GM18526 (cell line): ENCODE data around the gene TMEM222.

Source experiments
- POLR2A ChIP-seq: IDR thresholded peaks from 3 replicates; pipeline ENCODE4 v1.6.1; 2011; ENCODE audit not compliant: insufficient read length; ENCODE audit errors: extremely low read depth

The TMEM222 gene

DNA sequence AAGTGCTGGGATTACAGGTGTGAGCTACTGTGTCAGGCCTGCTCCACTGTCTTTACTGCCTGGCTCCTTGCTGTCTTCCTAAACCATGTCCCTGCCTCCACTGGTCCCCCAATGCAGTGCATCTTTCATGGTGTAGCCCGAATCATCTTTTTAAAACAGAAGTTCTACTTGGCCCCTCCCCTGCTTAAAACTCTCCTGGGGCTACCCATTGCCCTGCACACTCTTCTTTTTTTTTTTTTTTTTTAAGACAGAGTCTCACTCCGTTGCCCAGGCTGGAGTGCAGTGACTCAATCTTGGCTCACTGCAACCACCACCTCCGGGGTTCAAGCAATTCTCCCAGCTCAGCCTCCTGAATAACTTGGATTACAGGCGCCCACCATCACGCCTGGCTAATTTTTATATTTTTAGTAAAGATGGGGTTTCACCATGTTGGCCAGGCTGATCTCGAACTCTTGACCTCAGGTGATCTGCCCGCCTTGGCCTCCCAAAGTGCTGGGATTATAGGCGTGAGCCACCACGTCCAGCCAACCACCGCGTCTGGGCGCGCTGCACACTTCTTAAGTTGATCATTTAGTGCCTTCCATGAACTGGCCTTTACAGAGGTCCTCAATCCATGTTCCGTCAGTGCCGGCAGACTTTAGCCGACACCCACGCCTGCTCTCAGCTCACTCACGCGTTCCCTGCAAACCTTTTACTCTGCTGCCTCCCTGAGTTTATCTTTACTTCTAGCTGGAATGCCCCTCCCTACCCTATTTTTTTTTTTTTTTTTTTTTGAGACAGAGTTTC lies 50.3 kb downstream of the TMEM222 start:
- TF ChIP-seq POLR2A = no peak

DNA sequence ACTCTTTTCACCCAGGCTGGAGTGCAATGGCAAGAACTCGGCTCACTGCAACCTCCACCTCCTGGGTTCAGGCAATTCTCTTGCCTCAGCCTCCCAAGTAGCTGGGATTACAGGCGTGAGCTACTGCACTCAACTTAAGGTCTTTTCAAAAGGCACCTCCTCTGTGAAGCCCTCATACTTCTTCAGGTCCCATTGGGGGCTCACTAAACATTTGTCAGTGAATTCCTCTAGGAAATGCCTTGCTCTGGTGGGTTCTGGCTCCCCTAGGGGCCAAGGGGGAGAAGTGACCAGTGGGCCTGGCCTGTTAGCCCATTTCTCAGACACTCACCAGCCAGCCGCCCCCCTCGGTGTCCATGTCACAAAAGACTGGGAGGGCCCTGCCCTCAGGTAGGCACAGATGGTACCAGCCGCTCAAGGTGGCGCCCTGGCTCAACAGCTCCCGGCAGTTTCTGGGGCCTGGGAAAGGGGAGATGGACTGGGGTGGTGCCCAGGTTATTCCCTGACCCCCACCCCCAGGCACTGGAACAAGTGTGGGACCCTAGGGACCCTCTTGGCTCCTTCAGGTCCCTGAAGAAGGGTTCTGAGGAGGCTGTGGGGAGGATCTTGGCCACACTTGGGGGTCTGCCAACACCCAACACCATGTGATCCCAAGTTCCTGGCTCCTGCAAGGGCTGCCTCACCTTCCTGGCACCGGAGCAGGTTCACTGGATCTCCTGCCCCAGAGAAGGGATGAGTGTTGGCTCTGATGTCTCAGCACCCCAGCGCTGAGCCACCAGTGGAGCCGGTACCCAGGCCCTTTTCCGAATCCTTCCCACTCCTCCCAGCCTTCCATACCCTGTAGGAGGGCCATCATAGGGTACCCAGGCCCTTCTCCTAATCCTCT lies 51.1 kb downstream of the TMEM222 start:
- no peak for TF ChIP-seq POLR2A

DNA sequence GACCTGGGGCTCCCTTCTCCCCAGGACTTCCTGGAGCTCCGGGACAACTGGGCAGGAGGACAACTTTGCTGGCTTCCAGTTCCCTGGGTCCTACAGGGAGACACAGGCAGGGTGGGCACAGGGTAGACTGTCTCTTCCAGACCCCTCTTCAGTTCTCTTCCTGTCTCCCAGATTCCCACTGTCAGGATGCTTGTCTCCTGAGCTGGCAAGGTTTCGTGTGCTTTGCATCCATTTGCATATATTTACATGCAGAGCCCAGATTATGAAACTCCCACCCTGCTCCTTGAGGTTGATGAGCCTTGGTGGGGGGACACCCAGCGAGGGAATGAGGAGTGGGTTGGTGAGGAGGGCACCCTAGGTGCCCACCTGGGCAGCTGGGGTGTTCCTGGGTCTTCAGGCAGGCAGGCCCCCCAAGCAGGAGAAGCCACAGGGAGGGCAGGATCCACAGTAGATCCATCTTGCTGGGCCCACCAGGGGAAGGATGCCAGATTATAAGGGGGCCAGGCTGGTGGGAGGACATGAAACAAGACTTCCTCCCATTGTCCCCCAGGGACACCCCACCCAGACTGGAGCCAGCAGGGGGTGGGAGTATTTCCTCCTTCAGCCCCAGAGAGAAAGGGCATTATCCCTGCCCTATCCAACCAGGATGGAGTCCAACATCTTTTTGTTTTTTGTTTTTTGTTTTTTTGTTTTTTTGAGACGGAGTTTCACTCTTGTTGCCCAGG lies 52.6 kb downstream of the TMEM222 start, which contains the start of gene FCN3:
TSS of gene FCN3 (minus strand) at position 463 of the 725 bp plus-strand sequence. CDS start at position 457, 6 bp downstream.
- TF ChIP-seq POLR2A = no peak

DNA sequence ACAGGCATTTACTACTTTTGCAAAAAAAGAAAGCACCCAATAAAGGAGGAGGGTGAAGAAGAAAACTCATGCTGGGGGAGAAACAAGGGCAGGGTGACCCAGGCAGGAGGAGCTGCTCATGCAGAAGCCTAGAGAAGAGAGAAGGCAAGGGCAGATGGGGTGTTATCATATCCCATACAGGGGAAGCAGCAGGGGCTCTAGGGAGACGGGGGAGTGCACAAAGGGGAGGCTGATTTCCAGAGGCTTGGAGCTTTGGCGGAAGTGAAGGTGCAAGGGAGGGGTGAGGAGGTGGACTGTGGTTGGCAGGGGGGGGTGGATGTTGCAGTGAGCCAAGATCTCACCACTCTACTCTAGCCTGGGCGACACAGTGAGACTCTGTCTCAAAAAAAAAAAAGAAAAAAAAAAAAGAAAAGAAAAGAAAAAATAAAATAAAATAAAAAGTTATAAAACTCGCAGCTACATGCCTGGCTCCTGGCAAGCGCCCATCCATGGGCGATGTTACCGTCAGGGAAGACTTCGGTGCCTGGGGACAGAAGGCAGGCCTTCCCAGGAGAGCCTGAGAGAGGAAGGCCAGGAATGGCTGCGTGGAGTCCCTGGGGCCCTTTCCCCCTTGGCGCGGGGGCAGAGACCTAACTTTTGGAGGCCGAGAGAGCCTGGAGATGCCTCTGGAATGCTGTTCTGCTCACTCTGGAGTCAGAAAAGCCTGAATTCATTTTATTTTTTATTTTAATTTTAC lies 56.0 kb downstream of the TMEM222 start:
- TF ChIP-seq POLR2A = no peak

DNA sequence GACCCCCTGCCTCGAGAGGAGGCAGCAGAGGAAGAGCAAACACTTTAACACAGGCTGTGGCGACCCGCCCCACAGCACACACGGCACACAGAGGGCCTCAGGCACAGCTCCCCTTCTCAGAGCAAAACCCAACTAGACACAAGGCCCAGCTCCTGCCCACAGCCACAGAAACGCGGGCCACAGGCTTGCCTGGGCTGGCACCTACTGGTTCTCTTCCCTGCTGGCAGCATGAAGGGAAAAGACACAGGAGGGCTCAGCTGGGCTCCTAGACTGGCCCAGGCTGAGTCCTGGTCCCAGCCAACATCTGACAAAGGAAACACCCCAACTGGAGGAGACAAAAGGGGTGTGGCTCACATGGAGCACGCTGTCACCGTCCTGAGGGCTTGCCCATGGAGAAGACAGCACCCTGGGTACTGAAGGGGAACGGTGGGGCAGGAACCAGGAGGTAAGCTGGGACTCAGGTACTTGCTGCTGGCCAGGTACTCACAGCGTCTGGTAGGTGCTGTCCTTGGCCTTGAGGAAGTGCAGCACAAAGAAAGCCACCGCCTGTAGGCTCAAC lies 57.7 kb downstream of the TMEM222 start:
- TF ChIP-seq POLR2A = no peak

DNA sequence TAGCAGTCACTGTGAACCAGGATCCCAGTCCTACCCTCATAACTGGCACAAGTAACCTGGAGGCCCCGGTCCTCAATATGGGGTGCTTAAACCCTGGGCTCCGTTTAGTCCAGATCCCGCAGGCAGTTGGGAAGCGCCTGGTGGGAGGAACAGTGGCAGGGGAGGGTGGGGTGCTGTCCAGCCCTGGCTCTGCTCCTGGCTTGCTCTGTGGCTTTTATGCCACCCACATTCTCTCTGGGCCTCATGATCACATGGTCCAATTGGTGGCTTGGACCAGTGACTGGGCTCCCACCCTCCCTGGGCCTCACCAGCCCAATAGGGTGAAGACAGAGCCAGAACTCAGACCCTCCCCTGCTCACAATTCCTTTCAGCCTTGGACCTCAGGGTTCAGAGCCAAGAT lies 58.3 kb downstream of the TMEM222 start:
- no peak for TF ChIP-seq POLR2A

DNA sequence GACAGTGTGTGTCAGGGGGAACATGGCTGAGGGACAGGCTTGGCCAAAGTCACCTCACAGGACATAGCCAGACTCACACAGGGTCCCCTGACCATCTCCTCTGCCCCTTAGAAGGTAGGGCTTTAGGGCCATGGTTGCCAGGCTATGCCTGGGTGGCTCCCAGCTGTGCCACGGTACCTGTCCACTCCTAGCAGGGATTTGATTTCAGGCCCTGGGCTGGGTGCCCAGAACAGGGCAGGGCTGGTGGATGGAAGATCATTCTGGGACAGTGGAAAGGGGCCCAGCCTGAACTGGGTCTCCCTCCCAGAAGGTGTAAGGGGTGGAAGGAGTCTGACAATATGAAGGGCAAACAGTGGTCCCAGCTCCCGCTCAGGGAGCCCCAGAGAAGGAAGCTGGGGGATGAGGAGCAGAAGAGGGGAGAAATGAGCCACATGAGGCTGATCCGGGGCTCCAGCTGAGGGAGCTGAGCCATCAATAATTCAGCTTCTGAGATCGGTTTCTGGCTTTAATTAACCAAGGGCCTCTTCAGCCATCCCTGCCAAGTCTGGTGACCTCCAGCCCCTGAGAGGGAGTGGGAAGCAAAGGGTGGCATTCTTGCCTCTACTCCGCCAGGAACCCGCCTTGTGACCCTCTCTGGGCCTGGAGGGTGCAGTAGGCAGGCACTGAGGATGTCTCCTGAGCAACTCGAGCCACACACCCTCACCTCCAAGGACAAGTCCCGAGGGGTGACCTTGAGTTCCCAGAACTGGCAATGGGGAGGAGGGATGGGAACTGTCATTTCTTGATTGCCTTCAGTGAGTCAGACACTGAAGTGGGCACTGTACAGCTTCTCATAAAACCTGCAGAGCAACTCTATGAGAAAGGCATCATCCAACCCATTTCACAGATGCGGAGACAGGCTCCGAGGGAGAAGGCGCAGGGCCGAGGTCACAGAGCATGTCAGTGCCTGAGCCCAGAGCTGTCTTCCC lies 59.1 kb downstream of the TMEM222 start:
- no peak for TF ChIP-seq POLR2A

DNA sequence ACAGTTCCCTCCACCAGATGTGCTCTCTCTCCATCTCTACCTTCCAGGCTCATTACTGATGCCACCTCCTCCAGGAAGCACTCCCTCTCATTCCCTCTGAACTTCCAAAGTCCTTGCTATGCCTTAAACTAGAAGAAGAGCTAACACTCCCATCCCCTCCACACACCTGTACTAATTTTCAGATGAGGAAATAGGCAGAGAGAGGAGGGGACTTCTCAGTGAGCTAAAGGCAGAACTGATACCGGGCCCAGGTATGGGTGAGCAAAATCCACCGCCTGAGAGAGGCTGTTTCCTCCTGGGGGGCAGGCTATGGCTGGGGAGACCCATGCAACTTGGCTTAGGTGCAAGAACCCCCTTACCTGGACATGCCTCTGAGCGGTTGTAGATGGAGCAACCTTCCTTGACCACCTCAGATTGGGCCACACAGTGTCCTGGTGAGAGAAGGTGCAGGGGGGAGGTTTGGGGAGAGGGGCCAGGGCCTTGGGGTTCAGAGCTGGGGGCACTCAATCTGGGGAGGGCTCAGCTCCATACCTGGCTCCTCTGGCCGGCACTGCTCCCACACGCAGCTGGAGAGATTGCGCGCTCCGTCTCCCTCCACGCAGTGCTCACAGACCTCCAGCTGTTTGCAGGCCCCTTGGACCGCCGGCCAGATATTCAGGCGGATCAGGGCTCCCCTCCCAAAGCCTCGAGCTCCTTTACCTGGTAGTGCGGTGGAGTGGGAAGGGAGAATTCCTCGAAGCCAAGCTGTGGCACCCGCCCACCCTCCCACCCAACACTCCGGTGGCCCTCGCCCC lies 60.2 kb downstream of the TMEM222 start:
- no peak for TF ChIP-seq POLR2A

DNA sequence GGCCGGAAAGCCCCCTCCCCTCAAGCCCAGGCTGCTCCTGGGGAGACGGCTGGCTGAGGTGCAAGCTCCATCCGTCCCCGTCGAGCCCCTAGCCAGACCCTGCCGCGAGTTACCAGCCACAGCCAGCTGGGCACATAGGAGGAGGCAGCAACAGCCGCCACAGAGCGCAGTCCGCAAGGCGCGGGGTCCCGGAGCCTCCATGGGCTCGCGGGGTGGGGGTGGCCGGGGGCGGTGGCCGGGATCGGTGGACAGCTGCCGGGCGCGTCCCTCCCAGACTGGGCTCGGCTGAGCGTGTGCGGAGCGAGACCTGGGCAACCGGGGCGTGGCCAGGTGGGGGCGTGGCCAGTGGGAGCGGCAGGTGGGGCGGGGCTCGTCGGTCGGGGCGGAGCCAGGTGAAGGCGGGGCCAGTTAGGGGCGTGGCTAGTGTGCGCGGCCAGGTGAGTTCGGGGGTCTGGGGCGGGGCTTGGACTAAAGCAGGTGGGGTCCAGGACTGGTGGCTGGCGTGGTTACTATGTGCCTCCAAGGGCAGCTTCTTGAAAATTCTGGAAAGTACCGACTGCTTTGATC lies 61.2 kb downstream of the TMEM222 start, which contains the start of gene CD164L2:
TSS of gene CD164L2 (minus strand) at position 295 of the 567 bp plus-strand sequence. CDS start at position 201, 94 bp downstream.
- TF ChIP-seq POLR2A = no peak

DNA sequence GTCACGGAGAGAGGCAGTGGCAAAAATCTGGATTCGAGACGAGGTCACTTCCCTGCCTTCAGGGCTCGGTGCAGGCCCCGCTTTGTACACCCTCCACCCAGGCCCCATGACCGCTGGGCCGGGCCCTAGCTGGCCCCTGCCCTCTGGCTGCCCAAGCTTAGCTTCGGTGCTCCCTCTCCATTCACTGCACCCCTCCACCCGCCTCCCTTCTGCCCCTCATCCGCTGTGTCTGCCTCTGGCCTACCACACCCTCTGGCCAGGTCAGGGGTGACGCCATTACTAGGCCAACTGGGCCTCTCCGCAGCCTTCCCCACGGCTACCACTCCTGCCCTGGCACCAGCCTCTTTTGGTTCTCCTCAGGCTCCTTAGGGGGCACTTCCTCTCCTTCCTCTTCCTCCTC lies 61.7 kb downstream of the TMEM222 start:
- TF ChIP-seq POLR2A = no peak
